Trophoblast cell (in vitro differentiated cells and primary cell): Measurements from ENCODE around the gene ING4.
A peak's percentile ranks its signal among the peaks of the same experiment; 100 is the strongest.

ENCODE experiments used
- DNase-seq, 2 donors: peaks; one replicate each; pipeline ENCODE4 v3.0.0-alpha.2; 2016
- H2AFZ ChIP-seq: 2 replicates; pipeline ENCODE4 v1.6.1; 2013; ENCODE audit warnings: low read length, moderate library complexity, mild to moderate bottlenecking; ENCODE audit not compliant: insufficient read depth, poor library complexity
- H2AK5ac ChIP-seq: 2 replicates; pipeline ENCODE4 v1.6.1; 2013; ENCODE audit warnings: mild to moderate bottlenecking, low read length
- H2BK120ac ChIP-seq: 2 replicates; pipeline ENCODE4 v1.6.1; 2013; ENCODE audit warnings: low read length, mild to moderate bottlenecking, moderate library complexity; ENCODE audit not compliant: insufficient read depth, poor library complexity
- H2BK12ac ChIP-seq: 2 replicates; pipeline ENCODE4 v1.6.1; 2013; ENCODE audit warnings: mild to moderate bottlenecking, low read length, moderate library complexity
- H2BK5ac ChIP-seq: 2 replicates; pipeline ENCODE4 v1.6.1; 2013; ENCODE audit warnings: low read length, low read depth, moderate library complexity, mild to moderate bottlenecking; ENCODE audit not compliant: poor library complexity
- H3K14ac ChIP-seq: 2 replicates; pipeline ENCODE4 v1.6.1; 2013; ENCODE audit warnings: mild to moderate bottlenecking, low read length
- H3K18ac ChIP-seq: 2 replicates; pipeline ENCODE4 v1.6.1; 2013; ENCODE audit warnings: mild to moderate bottlenecking, low read length
- H3K23ac ChIP-seq: 2 replicates; pipeline ENCODE4 v1.6.1; 2013; ENCODE audit warnings: low read length
- H3K27ac ChIP-seq: 2 replicates; pipeline ENCODE4 v1.5.1; 2013; ENCODE audit warnings: low read depth, mild to moderate bottlenecking, inconsistent platforms, low read length, moderate library complexity
- H3K27me3 ChIP-seq: 2 replicates; pipeline ENCODE4 v1.6.1; 2013; ENCODE audit warnings: inconsistent platforms, mild to moderate bottlenecking, low read length, moderate library complexity; ENCODE audit not compliant: insufficient read depth
- H3K36me3 ChIP-seq, 2 experiments: 1 replicate in 1 of 2; 2 replicates in 1 of 2; pipeline ENCODE4 v1.6.1; 2013; ENCODE audit warnings: low read length in 2 of 2, mild to moderate bottlenecking in 2 of 2, moderate library complexity in 1 of 2; ENCODE audit not compliant: insufficient read depth in 2 of 2, control insufficient read depth in 1 of 2
- H3K4ac ChIP-seq: 2 replicates; pipeline ENCODE4 v1.6.1; 2013; ENCODE audit warnings: low read depth, mild to moderate bottlenecking, low read length, moderate library complexity
- H3K4me1 ChIP-seq, 2 experiments: 1 replicate in 1 of 2; 2 replicates in 1 of 2; pipeline ENCODE4 v1.6.1; 2013; ENCODE audit warnings: low read length in 2 of 2, mild to moderate bottlenecking in 2 of 2, moderate library complexity in 1 of 2; ENCODE audit not compliant: insufficient read depth in 2 of 2, control insufficient read depth in 1 of 2
- H3K4me2 ChIP-seq: 2 replicates; pipeline ENCODE4 v1.6.1; 2013; ENCODE audit warnings: inconsistent platforms, mild to moderate bottlenecking, low read length, moderate library complexity
- H3K4me3 ChIP-seq: 2 replicates; pipeline ENCODE4 v1.5.1; 2013; ENCODE audit warnings: mild to moderate bottlenecking, low read depth, low read length, inconsistent platforms
- H3K79me1 ChIP-seq: one replicate; pipeline ENCODE4 v1.6.1; 2013; ENCODE audit warnings: low read length
- H3K79me2 ChIP-seq: 2 replicates; pipeline ENCODE4 v1.6.1; 2013; ENCODE audit warnings: low read length, mild to moderate bottlenecking; ENCODE audit not compliant: control insufficient read depth, insufficient read depth, poor library complexity
- H3K9ac ChIP-seq: 2 replicates; pipeline ENCODE4 v1.6.1; 2013; ENCODE audit warnings: mild to moderate bottlenecking, low read length
- H3K9me3 ChIP-seq: 2 replicates; pipeline ENCODE4 v1.6.1; 2013; ENCODE audit warnings: low read depth, mild to moderate bottlenecking, control low read depth, inconsistent platforms, low read length; ENCODE audit not compliant: insufficient read depth
- H4K12ac ChIP-seq: 2 replicates; pipeline ENCODE4 v1.6.1; 2013; ENCODE audit warnings: low read depth, mild to moderate bottlenecking, low read length, moderate library complexity
- H4K8ac ChIP-seq: 2 replicates; pipeline ENCODE4 v1.6.1; 2013; ENCODE audit warnings: low read depth, mild to moderate bottlenecking, low read length, moderate library complexity
- H4K91ac ChIP-seq: one replicate; pipeline ENCODE4 v1.6.1; 2013; ENCODE audit warnings: low read depth, mild to moderate bottlenecking, low read length, moderate library complexity
- WGBS: extraction: QIAGEN DNeasy Blood & Tissue Kit; methylation state at CpG from one replicate; pipeline ENCODE4 v1.1.7; 2013; ENCODE audit warnings: missing lambda C conversion rate; ENCODE audit not compliant: insufficient read length, insufficient coverage; ENCODE audit errors: extremely low coverage; 5-methylcytosine and 5-hydroxymethylcytosine counted together

The ING4 gene

DNA sequence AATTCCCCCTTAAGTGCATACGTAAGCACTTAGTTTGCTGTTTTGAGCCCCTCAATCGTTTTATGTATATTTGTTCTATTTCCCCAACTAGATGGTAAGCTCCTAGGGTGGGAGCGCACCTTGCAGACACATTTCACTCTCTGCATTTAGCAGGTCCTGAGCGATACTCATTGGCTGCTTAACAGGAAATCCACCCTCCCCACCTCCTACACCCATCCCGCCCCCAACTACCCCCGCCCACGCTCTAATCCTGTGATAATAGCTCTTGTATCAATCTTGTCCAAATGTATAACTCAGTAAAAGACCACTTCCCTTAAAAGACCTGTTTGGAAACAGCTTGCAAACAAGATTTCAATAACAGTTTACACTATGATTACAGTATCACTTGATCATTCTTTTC, 35.3 kb downstream of the ING4 start:
- Histone ChIP-seq H3K27ac (no peak overlapping the region), H3K4me3 (no peak overlapping the region), H2BK12ac (no peak overlapping the region), H3K4me1 (peaks cover 3 to 4% of the 10 kb centered on the region in 2 experiments), H3K9me3 (no peaks in the 10 kb centered on the region), H3K4ac (no peak overlapping the region), H3K79me2 (no peaks in the 10 kb centered on the region), H3K27me3 (no peaks in the 10 kb centered on the region), H3K36me3 (no peaks in the 10 kb centered on the region), H2AFZ (no peak overlapping the region), H3K79me1 (no peaks in the 10 kb centered on the region), H3K18ac (no peak overlapping the region), H4K12ac (no peak overlapping the region), H2AK5ac (no peak overlapping the region), H3K4me2 (no peak overlapping the region), H3K14ac (no peak overlapping the region), H3K23ac (no peak overlapping the region), H4K8ac (no peak overlapping the region), H2BK5ac (no peak overlapping the region), H4K91ac (no peak overlapping the region), H2BK120ac (no peak overlapping the region), H3K9ac (no peak overlapping the region)
- WGBS: no CpG with 5 or more reads among the region's 7 CpGs
- DNase-seq: no peak

DNA sequence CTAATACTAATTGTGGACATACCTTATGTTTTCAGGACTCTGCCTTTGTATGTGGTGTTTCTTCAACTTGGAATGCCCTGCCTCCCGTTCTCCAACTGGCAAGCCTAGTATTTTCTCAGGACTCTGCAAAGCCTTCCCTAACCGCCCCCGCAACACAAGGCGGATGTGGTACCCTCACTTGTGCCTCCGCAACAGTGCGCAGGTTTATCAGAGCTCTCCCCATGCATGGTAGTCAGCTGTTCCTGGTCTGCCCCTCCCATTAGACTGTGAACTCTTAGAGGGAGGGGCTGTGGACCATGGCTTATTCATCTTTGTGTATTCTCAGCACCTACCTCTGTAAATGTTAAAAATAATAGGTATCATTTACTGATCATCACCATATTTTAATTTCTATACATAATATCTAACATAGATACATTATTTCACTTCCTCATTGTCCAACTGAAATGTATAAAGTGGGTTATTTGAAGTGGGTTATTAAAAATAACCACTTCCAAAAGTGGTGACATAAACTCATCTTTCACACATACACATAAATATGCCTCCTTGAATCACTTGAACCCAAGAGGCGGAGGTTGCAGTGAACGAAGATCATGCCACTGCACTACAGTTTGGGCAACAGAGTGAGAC, 36.1 kb downstream of the ING4 start:
- H3K9ac ChIP-seq: no peak overlapping the region
- H3K79me1 ChIP-seq: no peaks in the 10 kb centered on the region
- H3K79me2 ChIP-seq: no peaks in the 10 kb centered on the region
- no peaks in the 10 kb centered on the region for H3K36me3 ChIP-seq
- no peak for DNase-seq
- no peak overlapping the region for H3K4me2 ChIP-seq
- H3K4ac ChIP-seq: no peak overlapping the region
- no peaks in the 10 kb centered on the region for H3K4me1 ChIP-seq
- no peak overlapping the region for H3K4me3 ChIP-seq
- no peak overlapping the region for H4K8ac ChIP-seq
- no peak overlapping the region for H2AFZ ChIP-seq
- H3K9me3 ChIP-seq: no peaks in the 10 kb centered on the region
- H3K27me3 ChIP-seq: no peaks in the 10 kb centered on the region
- H3K23ac ChIP-seq: no peak overlapping the region
- no CpG with 5 or more reads among the region's 8 CpGs for WGBS
- H3K27ac ChIP-seq: no peak overlapping the region
- no peak overlapping the region for H2BK120ac ChIP-seq
- no peak overlapping the region for H4K12ac ChIP-seq
- H2BK5ac ChIP-seq: no peak overlapping the region
- H3K18ac ChIP-seq: no peak overlapping the region
- no peak overlapping the region for H2BK12ac ChIP-seq
- no peak overlapping the region for H3K14ac ChIP-seq
- H4K91ac ChIP-seq: no peak overlapping the region
- H2AK5ac ChIP-seq: no peak overlapping the region

DNA sequence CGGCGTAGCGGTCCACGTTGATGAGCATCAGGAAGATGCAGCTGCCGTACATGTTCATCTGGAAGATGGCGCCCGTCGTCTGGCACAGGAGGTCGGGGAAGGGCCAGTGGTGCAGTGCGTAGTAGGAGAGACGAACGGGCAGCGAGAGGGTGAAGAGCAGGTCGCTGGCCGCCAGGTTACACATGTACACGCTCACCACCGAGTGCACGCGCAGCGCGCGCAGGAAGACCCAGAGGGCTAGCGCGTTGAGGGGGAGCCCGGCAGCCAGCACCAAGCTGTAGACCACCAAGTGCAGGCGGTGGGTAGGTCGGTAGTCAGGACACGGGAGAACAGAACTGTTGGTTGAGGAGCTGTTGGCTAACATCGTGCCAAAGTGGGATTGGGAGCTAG, 42.0 kb downstream of the ING4 start:
- H3K27me3 ChIP-seq: peaks cover 3% of the 10 kb centered on the region
- no peak overlapping the region for H2AK5ac ChIP-seq
- peaks cover 3 to 7% of the 10 kb centered on the region in 2 experiments for H3K4me1 ChIP-seq
- peaks cover 3% of the 10 kb centered on the region for H3K79me1 ChIP-seq
- no peak overlapping the region for H3K23ac ChIP-seq
- no peak overlapping the region for H3K14ac ChIP-seq
- H2BK12ac ChIP-seq: no peak overlapping the region
- H2BK120ac ChIP-seq: no peak overlapping the region
- H4K91ac ChIP-seq: no peak overlapping the region
- no peak overlapping the region for H3K18ac ChIP-seq
- no peak for DNase-seq
- H3K27ac ChIP-seq: no peak overlapping the region
- no peak overlapping the region for H3K4ac ChIP-seq
- H3K4me3 ChIP-seq: no peak overlapping the region
- H2BK5ac ChIP-seq: no peak overlapping the region
- H4K12ac ChIP-seq: peak overlapping the region; percentile 10
- no peaks in the 10 kb centered on the region for H3K36me3 ChIP-seq
- H3K4me2 ChIP-seq: no peak overlapping the region
- H2AFZ ChIP-seq: no peak overlapping the region
- H4K8ac ChIP-seq: peak overlapping the region; percentile 25
- no CpG with 5 or more reads among the region's 29 CpGs for WGBS
- H3K9ac ChIP-seq: no peak overlapping the region
- H3K79me2 ChIP-seq: no peaks in the 10 kb centered on the region
- H3K9me3 ChIP-seq: peaks cover 2% of the 10 kb centered on the region

DNA sequence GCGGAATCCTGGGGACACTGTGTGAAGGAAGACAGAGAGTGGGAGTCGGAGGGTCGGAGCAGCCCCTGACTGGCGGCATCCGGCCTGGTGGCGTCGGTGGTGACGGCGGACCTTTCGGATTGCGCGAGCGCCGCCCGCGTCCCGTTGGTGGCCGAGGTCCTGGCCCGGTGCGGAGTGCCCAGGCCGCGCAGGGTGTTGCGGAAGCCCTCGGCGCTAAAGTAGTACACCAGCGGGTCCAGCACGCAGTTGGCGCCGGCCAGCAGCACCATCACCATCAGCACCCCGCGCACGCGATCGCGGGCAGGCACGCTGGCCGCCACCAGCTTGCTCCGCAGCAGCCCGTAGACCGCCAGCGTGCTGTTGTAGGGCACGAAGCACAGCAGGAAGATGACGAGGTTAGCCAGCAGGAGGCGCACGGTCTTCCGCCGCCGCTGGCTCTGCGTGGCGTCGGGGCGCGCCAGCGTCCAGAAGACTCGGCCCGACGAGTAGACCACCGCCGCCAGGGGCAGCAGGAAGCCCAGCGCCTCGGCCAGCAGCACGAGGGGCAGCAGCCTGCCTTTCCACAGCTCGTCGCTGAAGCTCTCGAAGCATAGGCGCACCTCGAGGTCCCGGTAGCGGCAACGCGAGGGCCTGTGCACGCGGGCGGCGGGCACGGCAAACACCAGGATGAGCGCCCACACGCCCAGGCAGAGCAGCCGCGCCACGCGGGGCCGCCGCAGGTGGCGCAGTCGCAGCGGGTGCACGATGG, 42.6 kb downstream of the ING4 start:
- no peak overlapping the region for H3K4ac ChIP-seq
- no peak overlapping the region for H2BK5ac ChIP-seq
- no peaks in the 10 kb centered on the region for H3K36me3 ChIP-seq
- peaks cover 2% of the 10 kb centered on the region for H3K9me3 ChIP-seq
- no peaks in the 10 kb centered on the region for H3K79me2 ChIP-seq
- no peak overlapping the region for H3K9ac ChIP-seq
- no peak overlapping the region for H3K18ac ChIP-seq
- peaks cover 3% of the 10 kb centered on the region for H3K79me1 ChIP-seq
- peak overlapping the region; percentile 56 for H2AFZ ChIP-seq
- no peak overlapping the region for H3K4me3 ChIP-seq
- peak overlapping the region; percentile 53 for H3K4me2 ChIP-seq
- H4K8ac ChIP-seq: peak overlapping the region; percentile 55
- peak overlapping the region; percentile 10 for H4K91ac ChIP-seq
- WGBS: no CpG with 5 or more reads among the region's 88 CpGs
- H3K4me1 ChIP-seq: peaks cover 3 to 7% of the 10 kb centered on the region in 2 experiments
- no peak overlapping the region for H2BK12ac ChIP-seq
- H3K14ac ChIP-seq: no peak overlapping the region
- H2BK120ac ChIP-seq: no peak overlapping the region
- H3K27me3 ChIP-seq: peaks cover 3% of the 10 kb centered on the region
- peak in 1 of 2 donors; percentile 54 for DNase-seq
- no peak overlapping the region for H3K27ac ChIP-seq
- H3K23ac ChIP-seq: no peak overlapping the region
- H2AK5ac ChIP-seq: no peak overlapping the region
- peak overlapping the region; percentile 10 for H4K12ac ChIP-seq
